HG03342 (cell line): ENCODE results near the gene NRIP1.
"Not testable (repeated sequence)": the region's sequence is repeated elsewhere in the genome, so short reads cannot be mapped to it uniquely, and the experiment has no call there.

Experiments
- ATAC-seq: cut with Tn5 transposase; IDR thresholded peaks from one replicate; pipeline ENCODE4 v1.9.1; 2021; ENCODE audit warnings: mild to moderate bottlenecking, moderate library complexity; ENCODE audit not compliant: unreplicated experiment

Gene NRIP1

DNA sequence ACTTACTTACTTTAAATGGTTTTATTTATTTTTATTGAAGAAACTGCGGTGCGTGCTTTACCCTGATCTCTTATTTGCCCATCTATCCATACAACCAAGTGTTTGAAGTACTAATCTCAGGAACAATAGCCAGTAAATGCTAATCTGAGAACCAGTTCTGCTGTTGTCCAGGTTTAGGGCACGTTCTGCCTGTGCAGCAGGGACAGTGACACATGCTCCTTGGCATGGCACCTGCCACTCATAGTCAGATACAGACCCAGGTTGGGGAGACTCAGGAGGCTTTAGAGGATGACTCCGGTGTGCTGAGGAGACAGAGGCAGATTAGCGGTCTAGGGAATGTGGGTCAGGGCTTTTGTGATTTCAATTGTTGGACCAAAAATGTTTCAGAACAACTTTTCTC lies 83.6 kb downstream of the NRIP1 start:
- no peak for ATAC-seq

- no peak for ATAC-seq
Measured at GRCh38 chr21:14979264-14979663, 85.5 kb downstream of the NRIP1 start.

GRCh38 chr21:14977814-14978213 lies 87.0 kb downstream of the NRIP1 start:
- ATAC-seq, result no peak

GRCh38 chr21:14975136-14975919 lies 89.5 kb downstream of the NRIP1 start:
- no peak for ATAC-seq

GRCh38 chr21:14972678-14973077 lies 92.1 kb downstream of the NRIP1 start:
- ATAC-seq, result no peak

GRCh38 chr21:14968821-14969220 lies 96.0 kb downstream of the NRIP1 start:
- no peak for ATAC-seq

DNA sequence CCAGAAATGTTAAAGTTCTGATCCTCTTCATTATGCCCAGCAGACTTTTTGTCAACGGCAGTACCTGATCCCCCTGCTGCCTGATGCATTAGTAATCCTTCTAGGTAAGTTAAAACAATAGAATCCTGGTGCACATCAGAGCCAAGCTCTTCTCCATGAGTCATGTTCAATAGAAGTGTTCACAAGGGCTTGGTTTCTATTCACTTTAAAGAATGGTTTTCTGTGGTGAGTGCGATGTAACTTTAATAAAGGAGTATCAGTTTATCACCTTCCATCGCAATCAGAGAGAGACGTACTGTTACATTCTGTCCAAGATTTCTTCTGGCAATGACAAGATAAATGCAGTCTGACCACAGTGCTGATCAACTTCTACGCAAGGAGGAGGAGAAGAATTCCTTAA lies 96.8 kb downstream of the NRIP1 start:
- no peak for ATAC-seq

DNA sequence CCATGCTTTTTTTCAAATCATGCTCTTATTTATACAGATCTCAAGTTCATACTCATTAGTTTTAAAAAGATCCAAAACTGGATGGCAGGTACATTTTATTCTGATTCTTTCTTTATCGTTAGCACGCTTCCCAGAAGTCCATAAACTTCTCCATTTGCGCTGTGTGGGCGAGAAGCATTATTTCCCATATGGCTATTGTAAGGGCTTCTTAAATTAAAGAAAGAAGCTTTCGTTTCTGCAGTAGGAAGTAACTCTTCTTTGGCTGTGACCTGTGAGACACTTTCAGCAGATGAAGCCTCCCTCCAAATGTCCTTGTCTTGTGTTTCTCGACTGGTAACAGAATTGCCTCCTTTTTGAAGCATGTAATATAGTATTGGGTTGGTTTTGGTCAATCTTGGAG lies 100.2 kb downstream of the NRIP1 start:
- no peak for ATAC-seq

DNA sequence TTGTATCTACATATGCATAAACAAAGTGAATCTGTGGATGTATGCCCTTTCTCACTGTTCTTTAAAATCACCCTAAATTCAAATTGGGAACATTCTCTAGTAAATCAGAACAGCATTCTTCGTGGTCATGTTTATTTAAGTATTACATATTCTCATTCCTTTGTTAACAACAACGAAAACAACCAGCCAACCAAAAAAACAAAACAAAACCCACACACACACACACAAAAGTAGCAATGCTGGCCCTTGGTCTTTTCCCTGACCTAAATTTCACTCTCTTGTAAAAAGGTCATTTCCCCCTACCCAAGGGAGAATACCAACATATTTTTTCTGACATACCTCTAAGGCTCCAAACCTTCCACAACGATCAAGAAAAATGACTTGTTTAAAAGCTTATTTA lies 102.6 kb downstream of the NRIP1 start:
- no peak for ATAC-seq

- no peak for ATAC-seq
Measured at GRCh38 chr21:14961502-14961901, 103.3 kb downstream of the NRIP1 start.

GRCh38 chr21:14959343-14959742 lies 105.5 kb downstream of the NRIP1 start:
- ATAC-seq, result no peak

GRCh38 chr21:14957836-14958235 lies 107.0 kb downstream of the NRIP1 start:
- no peak for ATAC-seq

- ATAC-seq, result no peak
Measured at GRCh38 chr21:14956807-14957206, 108.0 kb downstream of the NRIP1 start.

DNA sequence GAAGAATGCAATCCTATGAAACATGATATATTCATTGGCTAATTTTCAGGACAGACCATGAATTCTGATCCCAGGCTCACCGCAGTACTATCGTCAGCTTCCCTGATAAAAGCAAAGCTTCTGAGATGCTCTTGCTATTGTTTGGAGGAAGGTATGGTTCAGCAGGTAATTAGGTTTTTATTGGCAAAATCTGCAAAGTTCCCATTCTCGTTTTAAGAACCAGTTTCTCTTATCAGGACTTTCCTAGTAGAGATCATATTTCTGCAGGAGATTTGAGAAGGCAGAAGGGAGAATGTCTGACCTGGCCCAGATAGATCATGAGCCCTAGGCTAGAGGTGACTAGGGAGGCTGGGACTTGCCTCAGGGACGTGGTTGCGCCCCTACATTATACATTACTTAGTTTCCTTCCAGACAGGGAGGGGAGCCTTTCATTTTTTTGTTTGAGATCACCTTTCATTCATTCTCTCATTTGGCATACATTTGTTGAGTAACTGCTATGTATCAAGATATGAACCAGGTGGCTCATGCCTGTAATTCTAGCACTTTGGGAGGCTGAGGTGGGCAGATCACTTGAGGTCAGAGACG lies 108.8 kb downstream of the NRIP1 start:
- ATAC-seq, result no peak

DNA sequence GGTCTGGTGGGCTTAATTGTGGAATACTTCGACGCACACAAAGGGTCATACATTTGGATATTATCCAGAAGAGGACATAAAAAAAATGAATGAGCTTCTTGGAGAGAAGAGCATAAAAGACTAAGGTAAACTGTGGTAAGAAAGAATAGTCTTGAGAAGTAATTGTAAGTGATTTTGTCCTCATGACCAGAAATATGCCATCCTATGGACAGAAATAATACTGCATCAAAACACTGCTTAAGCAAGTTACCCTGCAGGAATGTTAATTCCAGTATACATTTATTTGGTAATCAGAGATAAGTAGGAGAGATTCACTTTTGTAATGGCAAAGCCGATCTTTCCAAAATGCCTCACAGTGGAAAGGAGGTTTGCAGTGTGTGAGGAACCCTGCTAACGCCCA lies 111.9 kb downstream of the NRIP1 start:
- ATAC-seq, result no peak

DNA sequence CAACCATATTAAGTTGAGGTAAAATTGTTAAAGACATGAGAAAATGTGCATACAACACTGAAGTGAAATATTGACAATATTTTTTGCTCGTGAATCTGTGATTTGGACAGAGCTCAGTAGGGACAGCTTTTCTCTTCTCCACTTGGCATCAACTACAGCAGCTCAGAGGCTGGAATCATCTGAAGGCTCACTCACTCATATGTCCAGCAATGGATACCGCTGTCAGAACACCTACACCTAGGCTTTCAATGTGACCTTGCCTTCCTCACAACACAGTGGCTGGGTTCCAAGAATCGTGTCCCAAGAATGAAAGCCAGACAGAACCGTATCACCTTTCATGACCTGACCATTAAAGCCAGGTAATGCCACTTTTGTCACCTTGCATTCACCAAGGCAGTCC lies 115.2 kb downstream of the NRIP1 start:
- no peak for ATAC-seq

GRCh38 chr21:14947613-14948160 lies 117.1 kb downstream of the NRIP1 start:
- no peak for ATAC-seq

- ATAC-seq, result no peak
Measured at GRCh38 chr21:14945176-14945575, 119.6 kb downstream of the NRIP1 start.

DNA sequence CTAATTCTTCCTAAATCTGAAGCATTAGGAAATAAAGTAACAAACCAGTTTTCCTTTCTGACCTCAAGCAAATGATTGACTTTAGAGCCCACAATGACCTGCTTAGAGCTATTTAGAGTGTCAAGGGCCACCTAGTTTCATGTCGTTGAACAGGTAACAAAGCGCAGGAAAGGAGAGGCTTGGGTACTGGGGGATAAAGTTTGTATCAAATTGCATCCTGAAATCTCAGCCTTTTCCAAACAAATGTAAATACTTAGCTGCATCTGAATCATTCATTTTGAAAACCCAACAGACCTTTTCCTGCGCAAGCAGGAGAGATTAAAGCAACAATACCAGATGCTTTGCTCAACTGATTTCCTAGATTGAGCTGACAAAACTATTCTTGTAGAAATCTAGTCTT lies 121.2 kb downstream of the NRIP1 start:
- no peak for ATAC-seq

DNA sequence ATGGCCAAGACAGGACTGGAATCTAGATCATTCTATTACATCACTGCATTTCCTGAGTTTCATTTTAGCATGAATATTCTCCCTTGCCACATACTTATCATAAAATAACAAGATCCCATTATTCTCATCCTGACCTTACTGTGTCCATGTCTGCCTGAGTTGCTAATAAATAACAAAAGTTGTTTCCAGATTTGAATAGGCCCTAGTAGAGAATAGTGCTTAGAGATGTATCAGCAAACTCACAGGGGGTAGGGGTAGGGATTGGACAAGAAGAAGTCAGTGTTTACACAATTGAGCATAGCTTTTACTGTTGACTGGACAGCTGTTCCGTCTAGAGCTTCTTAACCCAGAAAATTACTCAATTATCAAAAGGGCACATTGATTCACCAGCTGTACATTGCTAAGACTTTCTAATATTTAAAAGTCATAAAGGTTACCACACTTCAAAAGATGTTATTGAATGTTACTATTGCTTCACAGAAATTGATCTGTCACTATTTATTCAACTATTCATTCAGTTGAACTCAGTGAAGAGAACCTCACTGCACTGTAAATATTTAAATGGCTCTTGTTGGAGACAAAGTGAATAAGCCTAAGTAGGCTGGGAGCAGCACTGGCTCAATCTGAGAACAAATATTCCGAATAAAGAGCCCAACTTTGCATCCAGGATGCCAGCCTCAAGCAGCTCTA lies 121.9 kb downstream of the NRIP1 start:
- ATAC-seq, result no peak

DNA sequence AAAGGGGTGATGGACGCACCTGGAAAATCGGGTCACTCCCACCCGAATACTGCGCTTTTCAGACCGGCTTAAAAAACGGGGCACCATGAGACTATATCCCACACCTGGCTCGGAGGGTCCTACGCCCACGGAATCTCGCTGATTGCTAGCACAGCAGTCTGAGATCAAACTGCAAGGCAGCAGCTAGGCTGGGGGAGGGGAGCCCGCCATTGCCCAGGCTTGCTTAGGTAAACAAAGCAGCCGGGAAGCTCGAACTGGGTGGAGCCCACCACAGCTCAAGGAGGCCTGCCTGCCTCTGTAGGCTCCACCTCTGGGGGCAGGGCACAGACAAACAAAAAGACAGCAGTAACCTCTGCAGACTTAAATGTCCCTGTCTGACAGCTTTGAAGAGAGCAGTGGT lies 137.5 kb downstream of the NRIP1 start:
- not testable (repeated sequence) for ATAC-seq

DNA sequence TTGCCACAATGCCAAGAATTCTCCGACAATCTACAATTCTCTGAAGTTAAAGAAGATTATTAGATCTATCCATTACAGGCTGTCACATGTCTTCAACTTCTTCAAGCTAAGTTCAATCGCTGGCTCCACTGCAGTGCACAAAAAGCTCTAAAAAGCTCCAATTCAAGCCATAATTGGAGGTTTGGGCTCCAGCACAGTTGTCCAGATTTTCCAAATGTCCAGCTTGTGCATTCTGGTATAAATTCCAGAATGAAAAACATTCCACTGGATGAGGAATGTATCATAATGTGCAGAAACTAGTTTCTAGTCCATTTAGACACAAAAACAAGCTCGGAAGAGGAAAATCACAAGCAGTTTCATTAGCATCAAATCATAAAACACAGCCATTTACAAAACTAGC lies 138.6 kb downstream of the NRIP1 start:
- ATAC-seq, result no peak
